GM13976 (cell line): ENCODE data around the gene PDHX.

Source experiments
- DNase-seq: peaks from one replicate; pipeline ENCODE4 v3.0.0; 2012; ENCODE audit warnings: low spot score
- in situ Hi-C: fragments of 300-500 bp; cut with MboI; formaldehyde crosslinking; loops from one replicate; pipeline ENCODE4 v1.12.0; 2022; ENCODE audit warnings: low sequenced_read_pairs, mixed read lengths, inconsistent platforms; ENCODE audit not compliant: unreplicated experiment
- TF ChIP-seq, protein P1 (sequence below): IDR thresholded peaks from 2 replicates; pipeline ENCODE4 v1.5.1; 2012; ENCODE audit warnings: borderline replicate concordance, mild to moderate bottlenecking; ENCODE audit not compliant: insufficient read depth; ENCODE audit errors: extremely low read depth, missing control alignments, control extremely low read depth

PDHX gene

DNA sequence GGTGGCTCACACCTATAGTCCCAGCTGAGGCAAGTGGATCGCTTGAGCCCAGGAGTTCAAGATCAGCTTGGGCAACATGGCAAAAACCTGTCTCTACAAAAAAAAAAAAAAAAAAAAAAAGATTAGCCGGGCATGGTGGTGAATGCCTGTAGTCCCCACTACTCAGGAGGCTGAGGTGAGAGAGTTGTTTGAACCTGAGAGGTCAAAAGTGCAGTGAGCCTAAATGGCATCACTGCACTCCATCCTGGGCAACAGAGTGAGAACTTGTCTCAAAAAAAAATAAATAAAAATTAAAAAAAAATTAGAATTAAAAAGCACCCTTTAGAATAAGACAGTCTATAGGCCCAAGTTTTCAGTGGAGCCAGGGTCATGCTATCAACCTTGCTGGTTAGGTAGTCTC, 95.5 kb downstream of the PDHX start:
- no peak for DNase-seq
- in situ Hi-C loops: no loop called here
- TF ChIP-seq, protein P1, sequence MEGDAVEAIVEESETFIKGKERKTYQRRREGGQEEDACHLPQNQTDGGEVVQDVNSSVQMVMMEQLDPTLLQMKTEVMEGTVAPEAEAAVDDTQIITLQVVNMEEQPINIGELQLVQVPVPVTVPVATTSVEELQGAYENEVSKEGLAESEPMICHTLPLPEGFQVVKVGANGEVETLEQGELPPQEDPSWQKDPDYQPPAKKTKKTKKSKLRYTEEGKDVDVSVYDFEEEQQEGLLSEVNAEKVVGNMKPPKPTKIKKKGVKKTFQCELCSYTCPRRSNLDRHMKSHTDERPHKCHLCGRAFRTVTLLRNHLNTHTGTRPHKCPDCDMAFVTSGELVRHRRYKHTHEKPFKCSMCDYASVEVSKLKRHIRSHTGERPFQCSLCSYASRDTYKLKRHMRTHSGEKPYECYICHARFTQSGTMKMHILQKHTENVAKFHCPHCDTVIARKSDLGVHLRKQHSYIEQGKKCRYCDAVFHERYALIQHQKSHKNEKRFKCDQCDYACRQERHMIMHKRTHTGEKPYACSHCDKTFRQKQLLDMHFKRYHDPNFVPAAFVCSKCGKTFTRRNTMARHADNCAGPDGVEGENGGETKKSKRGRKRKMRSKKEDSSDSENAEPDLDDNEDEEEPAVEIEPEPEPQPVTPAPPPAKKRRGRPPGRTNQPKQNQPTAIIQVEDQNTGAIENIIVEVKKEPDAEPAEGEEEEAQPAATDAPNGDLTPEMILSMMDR: no peak

DNA sequence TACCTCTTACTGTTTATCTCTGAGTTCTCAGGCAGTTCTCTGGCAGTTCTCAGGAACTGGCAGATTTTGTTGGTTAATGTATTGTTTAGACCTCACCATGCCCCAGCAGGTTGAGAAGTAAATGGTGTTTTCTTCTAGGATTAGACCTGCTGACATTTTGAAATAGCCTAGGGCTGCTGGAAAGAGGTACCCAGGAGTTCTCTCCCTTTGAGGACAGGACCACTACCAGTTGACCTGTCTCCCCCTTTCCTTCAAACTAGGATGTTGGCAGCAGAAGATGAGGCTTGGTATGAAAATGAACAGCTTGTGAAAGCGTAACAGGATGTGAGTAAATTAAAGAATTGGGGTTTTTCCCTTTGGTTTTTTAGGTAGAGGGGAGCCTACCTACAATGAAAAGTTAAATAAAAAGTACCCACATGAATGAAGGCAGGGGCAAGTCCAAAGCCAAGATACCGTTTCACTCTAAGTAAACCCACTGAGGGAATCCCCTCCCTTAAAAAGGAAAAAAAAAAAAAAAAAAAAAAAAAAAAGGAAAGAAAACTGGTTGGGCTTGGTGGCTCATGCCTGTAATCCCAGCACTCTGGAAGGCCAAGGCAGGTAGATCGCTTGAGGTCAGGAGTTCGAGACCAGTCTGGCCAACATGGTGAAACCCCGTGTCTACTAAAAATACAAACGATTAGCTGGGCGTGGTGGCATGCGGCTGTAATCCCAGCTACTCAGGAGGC, 96.2 kb downstream of the PDHX start:
- TF ChIP-seq, protein P1: no peak
- in situ Hi-C loops: no loop called here
- peak; percentile 16 for DNase-seq

DNA sequence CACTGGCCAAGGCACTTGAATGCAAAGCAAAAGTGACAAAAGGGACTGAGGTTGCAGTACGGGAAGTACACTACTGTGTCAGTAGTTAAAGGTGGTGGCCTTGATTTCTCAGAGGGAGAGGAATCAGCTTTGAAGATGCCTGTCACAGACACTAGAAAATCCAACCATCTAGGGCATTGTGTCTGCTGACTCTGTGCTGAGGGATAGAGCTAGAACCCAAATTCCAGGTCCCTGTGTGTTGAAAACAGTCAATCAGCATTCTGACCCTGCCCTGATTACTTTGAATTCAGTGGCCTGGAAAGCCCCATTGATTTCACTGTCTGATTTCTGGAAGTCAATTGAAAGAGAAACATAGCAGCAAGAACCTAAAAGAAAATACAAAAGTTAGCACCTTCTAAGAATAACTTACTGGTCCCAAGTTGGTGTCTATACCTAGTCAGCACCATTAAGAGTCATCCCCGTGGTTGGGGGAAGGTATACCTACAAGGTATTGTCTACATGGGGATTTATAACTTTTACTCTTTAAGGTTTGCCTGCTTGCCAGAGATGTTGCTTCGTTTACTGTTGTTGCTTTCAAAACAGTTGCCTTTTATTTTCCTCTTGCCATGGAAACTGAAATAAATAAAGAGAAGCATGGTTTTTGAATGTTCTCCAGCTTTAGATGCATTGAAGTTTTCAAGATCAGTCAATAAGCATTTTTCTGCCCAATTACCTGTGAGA, 97.3 kb downstream of the PDHX start:
- no peak for DNase-seq
- TF ChIP-seq, protein P1: no peak
- in situ Hi-C loops: no loop called here

DNA sequence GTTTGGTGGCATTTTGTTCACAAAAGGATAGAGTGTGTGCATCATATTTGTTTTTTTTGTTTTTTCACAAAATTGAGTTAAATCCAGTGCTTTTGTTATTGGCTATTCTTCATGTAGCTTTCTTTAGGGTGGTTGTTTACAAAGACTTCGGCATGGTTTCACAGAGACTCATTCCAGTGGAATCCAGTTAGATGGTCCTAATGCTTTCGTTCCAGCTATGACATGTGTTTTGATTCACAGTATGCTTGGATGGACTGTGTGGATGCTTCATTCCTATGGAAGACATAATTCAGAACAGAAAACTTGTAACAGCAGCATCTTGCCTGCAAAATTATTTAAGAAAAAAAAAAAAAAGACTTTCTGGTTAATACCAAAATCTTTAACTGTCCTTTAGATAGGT, 97.9 kb downstream of the PDHX start:
- in situ Hi-C loops: no loop called here
- TF ChIP-seq, protein P1: no peak
- DNase-seq: no peak

DNA sequence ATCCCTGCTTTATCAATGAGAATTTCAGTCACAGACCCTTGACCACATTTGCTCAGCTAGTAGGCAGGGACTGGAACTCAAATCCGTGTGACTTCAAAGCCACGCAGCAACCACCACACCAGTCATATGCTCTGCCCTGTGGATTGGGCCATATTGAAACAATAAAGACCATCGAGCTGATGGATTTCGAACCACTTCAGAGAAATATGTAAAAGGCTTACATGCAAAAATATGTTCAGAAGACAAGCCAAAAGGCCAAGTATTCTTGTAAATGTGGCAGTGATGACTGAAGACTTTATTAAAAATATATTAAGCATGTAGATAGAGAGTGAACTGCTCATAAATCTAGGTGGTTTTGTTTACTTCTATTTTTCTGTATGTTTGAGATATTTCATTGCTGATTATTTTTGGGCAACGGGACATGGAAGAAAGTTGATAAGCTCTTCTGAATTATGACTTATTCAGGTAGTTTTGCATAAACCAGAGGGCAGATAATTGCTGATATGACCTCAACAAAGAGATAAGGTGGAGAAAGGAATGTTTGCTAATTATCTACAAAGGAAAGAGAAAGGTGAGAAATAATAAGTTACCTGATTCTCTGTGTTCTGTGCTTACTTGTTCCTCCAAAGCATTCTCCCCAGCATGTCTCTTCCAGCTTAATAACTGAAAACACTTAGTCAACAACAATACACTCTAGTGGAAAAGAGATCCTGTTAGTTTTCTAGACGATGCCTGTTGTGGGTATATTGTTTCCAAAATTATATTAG, 99.4 kb downstream of the PDHX start:
- DNase-seq: no peak
- TF ChIP-seq, protein P1: no peak
- in situ Hi-C loops: no loop called here

DNA sequence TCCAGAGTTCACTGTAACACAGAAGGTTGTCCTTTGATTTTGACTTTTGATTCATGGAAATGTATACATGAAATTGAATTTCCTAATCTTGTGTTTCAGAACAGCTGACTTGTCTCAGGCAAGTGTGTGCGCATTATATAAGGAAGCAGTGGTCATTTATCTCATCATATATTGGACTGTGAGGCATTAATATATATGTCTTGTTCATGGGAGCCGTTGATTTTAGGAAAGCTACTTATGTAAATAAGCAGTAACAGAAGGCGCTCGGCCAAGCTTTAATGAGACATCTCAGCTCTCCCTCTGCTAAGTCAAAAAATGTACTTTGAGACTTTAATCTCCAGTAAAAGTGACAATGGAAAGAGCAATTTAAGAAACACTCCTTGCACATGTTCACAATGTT, 100.5 kb downstream of the PDHX start:
- TF ChIP-seq, protein P1: no peak
- no peak for DNase-seq
- in situ Hi-C loops: no loop called here
